CD4-positive, alpha-beta T cell treated with Interferon alpha-2 for 1 hour (primary cell): ENCODE measurements around the gene DDC.

Experiments
- DNase-seq, 2 donors: peaks; one replicate each; pipeline ENCODE4 v3.0.0-alpha.2; 2020 to 2022

The DDC gene

GRCh38 chr7:50409856-50410745, 155.1 kb downstream of the DDC start:
- peak in 1 of 2 donors; percentile 57 for DNase-seq
